GM18520 (cell line): ENCODE measurements around the gene GABRG2.
"Not testable (repeated sequence)": the region's sequence is repeated elsewhere in the genome, so short reads cannot be mapped to it uniquely, and the experiment has no call there.

Experiments used
- ATAC-seq: cut with Tn5 transposase; IDR thresholded peaks from one replicate; pipeline ENCODE4 v1.9.1; 2021; ENCODE audit not compliant: unreplicated experiment

The GABRG2 gene

DNA sequence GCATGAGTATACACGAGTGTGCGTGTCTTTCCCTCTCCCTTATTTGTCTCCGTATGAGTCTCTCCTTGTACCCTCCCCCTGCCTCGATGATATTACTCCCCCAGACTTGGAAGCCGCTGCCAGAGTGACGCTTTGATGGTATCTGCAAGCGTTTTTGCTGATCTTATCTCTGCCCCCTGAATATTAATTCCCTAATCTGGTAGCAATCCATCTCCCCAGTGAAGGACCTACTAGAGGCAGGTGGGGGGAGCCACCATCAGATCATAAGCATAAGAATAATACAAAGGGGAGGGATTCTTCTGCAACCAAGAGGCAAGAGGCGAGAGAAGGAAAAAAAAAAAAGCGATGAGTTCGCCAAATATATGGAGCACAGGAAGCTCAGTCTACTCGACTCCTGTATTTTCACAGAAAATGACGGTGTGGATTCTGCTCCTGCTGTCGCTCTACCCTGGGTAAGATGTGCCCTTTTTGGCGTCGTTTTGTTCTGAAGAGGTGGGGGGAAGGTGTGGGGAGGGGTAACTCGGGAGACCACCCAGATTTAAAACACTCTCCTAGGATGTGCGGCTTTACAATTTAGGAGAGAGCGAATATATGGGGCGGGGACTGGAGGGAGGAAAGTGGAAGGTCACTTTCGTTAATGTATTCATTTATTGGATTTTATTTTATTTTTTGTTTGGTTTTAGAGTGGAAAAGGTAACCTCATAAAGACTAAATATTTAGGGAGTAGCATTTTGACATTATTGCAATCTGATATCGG is at the start of gene GABRG2:
Gene GABRG2 (plus strand): TSS at position 119 of the 757 bp plus-strand sequence. CDS start 227 bp downstream, at position 346.
- no peak for ATAC-seq

DNA sequence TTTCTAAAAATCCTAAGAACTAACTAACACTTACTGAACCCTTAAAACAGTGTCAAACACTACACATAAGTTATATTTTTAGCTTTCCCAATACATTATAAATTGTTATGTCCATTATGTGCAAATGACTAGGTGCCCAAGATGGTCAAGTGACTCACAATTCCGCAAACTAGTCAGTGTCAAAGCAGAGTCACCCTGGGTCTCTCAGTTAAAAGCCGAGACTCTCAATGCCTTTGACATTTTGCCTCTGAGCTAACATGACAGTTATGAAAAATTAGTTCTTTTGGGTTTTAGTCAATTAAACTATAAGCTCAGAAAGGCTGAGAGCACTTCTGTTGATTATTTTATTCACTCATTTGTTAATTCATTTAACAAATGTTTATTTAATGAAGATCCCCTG is 42.3 kb upstream of the GABRG2 start:
- ATAC-seq, result no peak

DNA sequence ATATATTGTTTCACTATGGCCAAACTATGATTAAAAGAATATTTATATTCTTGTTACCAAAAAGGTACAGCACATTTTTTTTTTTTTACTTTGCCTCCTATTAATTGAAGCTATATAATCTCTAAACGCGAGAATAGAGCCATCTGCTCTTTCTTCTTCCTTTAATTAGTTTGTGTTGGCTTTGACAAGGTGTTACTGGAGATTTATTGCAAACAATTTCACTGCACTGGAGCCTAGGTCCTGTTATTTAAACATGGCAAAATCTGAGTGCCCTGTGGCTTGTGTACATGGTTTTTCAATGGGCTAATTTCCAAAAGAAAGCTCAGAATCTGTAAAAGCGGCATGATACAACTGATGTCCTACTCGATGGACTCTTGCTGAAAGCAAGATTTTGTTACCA is 40.8 kb upstream of the GABRG2 start:
- no peak for ATAC-seq

DNA sequence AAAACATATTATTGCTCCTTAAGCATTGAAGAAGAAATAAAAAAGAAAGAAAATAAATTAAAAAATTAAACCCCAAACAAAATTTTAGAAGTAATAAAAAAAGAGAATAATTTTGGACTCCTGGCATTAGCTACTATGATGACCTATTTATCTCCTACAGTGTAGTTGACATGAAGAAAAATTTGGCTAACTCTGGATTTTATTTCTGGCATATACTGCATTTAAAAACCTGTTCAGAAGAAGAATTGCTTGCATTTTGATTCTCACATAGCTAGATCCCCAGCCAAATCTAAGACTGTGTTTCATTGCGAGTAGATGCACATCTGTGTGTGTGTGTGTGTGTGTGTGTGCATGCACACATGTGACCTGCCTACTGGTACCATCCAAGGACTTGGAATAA is 30.1 kb upstream of the GABRG2 start:
- ATAC-seq, result no peak

DNA sequence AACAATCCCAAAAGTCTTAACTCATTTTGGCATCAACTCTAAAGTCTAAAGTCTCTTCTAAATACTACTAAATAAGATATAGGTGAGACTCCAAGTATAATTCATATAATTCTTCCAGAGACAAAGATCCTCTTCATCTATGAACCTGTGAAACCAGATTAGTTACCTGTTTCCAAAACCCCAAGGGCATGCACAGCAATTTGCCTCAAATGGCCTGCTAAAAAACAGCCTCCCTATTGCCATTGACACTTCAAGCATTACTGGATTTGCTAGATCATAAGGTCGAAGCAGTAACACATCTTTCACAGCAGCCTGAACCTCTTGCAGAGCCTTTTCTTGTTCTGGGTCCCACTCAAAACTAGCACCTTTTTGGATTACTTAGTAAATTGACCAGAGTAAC is 20.3 kb upstream of the GABRG2 start:
- no peak for ATAC-seq

DNA sequence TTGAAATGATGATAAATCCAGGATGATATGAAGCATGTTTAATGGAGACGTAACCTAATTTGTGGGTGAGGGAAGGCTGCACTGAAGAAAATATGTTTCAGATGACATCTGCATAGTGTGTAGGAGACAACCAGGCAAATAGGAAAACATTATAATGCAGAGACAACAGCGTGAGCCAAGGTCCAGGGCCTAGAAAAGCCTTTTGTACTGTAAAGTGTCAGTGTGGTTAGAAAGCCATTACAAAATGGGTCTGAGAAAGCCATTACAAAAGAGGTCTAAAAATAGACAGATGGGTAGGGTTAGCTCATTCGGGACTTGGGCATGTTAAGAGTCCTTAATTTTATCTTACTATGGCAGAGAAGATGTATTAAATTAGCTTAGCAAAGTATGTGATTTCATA is 14.9 kb upstream of the GABRG2 start:
- ATAC-seq, result no peak

DNA sequence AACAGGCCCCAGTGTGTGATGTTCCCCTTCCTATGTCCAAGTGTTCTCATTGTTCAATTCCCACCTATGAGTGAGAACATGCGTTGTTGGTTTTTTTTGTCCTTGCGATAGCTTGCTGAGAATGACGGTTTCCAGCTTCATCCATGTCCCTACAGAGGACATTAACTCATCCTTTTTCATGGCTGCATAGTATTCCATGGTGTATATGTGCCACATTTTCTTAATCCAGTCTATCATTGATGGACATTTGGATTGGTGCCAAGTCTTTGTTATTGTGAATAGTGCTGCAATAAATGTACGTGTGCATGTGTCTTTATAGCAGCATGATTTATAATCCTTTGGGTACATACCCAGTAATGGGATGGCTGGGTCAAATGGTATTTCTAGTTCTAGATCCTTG is 12.5 kb upstream of the GABRG2 start:
- not testable (repeated sequence) for ATAC-seq

DNA sequence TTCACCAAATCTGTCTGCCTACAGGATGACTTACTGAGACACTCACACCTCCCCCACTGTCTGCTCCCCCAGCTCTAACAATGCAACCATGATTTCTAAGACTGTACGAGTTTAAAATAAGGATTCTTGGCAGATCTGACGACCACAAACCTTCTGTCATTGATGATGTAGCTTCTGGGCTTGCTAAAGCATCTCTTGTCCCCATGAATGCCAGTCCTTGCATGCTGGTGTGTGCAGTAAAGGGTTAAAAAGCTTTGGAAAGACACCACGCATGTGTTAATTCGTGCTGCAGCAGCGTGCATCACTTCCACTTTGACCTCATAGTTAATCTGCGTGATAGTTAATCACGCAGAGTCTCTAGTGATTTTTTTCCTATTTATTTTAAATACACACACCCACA is 411 bp upstream of the GABRG2 start:
- ATAC-seq, result no peak

DNA sequence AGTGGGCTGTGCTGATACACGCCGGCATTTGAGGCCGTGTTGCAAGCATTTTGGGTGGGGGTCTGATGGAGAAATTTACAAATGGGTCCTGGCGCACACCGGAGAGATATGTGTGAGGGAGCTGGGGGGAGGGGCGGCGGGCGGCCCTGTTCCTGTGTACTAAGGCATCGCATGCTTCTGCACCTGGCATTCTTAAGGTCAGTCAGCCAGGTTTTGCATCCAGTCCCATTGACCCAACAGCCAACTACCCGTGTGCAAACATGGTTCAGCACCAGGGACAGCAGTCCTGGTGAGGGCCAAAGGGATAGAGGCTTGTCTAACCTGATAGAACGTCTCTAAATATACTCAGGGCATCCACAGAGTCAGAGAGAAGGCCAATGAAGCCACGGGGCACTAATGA is 839 bp downstream of the GABRG2 start:
- no peak for ATAC-seq

DNA sequence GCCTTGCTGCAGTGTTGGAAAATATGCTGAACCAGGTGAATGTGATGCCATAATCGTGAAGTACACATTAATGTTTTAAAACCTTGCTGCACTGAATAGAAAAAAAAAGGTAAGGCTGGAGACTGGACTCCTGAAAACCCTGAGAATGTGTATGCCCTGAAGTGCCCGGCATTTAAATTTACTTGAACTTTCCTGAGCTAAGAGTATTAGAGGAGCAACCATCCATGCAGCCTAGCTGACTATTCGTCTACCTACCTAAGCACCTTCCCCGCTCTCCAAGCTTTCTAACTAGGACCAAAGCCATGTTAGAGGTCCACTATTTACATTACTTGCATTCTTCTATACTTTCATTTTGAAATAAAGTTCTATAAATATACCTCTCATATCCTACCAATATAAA is 1.4 kb downstream of the GABRG2 start:
- no peak for ATAC-seq

DNA sequence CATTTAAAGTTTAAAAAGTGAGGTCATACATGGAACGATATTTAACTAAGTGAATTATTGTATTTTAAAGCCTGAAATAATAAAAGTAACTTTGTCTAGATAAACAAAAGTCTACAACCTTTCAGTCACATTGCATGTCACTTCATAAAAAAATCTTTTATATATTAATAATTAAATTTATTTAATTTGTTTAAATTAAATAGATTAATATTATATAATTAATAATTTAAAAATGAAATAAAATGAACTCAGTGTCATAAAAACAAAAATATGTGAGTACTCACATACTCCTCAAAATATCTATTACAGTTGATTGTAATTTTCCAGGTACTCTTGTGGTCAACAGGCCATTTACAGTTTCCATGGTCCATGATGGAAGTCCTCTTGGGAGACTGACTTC is 11.2 kb downstream of the GABRG2 start:
- ATAC-seq, result no peak

DNA sequence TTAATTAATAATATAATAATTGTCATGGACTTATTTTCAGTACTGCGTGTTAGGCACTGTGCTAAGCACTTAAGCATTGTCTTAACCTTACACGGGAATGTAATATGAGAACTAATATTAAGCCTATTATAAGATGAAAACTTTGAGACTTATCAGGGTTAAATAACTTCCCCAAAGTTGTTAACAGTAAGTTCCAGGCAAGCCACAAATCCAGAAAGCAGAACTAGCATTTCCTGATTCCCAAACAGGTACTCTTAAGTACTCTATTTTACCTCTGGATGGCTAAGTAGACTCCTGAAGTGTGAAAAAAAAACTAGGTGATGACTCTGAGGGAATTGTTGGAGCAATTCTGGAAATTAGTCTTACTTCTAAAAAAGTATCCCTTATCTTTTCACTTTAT is 23.8 kb downstream of the GABRG2 start:
- no peak for ATAC-seq

DNA sequence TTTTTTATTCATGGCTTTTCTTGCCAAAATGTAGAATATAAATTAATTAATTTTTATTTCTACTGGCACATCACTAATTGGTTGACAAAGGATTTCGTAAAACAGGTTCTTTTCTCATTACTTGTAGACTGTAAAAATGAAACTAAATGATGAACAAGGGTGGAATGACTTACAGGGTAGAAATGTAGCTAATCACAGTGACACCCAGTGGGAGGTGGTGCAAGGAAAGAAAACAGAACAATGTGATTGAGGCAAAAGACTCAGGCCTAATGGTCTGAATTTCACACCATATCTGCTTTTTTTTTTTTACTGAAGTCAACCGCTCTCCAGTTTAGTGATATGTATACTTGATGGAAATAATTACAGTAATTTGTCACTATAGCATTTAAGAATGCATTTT is 28.9 kb downstream of the GABRG2 start:
- no peak for ATAC-seq

DNA sequence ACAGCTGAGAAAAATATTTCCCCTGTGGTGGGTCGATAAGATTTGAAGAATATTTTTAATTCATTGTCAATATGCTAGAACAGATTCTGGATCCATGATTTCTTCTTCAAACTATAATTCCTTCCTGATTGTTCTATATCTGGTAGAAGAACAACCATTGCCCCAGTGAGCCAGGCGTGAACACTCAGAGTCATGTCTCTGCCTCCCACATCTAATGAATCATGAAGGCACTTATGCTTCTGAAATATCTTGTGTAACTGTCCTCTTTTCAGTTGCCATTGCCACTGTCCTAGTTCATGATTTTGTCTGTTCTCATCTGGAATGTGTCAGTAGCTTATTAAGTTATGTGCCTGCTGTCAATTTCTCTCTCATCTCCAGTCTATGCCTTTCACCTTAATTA is 40.0 kb downstream of the GABRG2 start:
- no peak for ATAC-seq

DNA sequence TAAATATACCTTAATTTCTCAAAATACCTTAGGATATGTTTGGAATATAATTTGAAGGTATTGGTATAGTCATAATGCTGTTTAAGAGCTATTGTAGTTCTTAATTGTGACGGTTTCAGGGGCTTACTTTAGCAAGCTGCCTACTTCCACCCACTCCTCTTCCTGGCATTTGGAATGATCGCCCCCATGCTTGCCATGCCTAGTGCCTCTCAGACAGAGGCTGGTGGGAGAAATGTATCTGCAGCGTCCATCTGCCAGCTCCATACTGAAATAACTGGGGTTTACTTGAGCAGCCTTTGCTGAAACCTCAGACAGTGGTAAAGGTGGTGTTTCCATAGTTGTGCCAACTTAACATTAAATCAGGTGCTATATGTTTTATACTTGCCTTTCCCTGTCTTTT is 52.2 kb downstream of the GABRG2 start:
- ATAC-seq, result no peak

DNA sequence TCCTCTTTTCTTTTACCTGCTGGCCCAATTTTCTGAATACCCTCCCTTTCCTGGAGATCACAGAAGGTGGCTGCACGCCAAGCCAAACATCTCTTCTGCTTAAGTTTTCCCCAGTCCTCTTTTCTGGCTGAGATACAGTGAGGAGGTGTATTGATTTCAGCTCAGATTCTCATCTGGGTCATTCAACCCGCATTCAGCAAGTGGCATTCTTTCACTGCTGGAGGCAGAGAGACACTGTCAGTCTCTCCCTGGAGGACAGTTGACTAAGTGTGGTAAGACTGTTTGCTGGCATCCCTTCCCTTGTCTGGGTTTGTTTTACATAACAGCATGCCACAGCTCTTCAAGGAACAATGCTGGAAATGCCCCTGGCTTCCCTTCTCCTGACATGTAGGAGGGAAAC is 60.5 kb downstream of the GABRG2 start:
- no peak for ATAC-seq

DNA sequence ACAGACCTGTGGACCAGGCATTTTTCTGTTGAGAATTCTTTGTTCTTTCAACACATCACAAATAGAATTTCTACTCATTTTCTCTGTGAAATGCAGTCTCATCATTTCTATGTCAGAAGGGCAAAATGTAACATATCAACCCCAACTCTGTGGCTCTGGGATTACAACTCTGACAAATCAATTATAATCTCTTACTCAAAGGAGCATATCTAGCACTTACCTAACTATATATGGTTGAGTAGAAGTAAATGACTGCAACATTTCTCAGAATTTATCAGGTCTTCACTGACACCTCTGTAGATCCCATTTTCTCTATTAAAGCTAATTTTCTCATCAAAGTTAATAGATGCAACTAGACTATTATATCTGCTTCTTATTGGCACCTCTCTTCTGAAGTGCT is 64.8 kb downstream of the GABRG2 start:
- no peak for ATAC-seq

DNA sequence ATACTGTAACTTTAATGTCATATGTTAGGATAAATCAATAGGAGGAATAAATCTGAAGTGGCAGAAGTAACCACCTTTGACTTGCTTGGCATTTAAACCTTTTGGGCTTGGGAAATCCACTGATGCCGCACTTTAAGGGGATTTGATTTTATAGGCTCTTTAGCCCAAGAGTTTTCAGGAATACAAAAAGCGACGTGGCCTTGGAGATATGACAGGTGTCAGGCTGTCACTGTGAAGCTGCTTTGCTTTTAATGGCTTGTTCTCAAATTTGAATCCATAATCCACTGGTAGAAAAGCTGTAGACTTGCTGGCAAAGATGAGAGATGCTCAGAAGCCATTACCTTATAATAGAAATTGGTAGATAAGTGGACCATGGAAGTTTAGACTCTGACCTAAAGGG is 71.6 kb downstream of the GABRG2 start:
- ATAC-seq, result no peak

DNA sequence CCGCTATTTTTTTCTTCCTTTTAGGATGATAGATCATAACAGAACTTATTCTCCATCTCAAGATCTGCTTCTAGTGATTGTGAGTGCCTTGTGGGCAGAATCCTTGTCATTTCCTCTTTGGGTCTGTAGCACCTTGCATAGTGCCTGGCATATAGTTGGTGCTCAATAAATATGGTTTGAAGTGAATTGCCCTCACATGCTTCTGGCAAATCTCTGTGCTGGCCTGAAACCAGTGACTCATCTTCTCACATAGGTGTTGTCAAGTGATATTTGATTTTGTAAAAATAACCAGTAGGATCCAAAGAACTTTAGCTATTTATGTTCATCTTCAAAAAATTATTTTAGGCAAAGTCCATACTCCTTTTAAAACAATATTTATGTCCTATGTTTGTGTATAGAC is 86.7 kb downstream of the GABRG2 start:
- ATAC-seq, result no peak

DNA sequence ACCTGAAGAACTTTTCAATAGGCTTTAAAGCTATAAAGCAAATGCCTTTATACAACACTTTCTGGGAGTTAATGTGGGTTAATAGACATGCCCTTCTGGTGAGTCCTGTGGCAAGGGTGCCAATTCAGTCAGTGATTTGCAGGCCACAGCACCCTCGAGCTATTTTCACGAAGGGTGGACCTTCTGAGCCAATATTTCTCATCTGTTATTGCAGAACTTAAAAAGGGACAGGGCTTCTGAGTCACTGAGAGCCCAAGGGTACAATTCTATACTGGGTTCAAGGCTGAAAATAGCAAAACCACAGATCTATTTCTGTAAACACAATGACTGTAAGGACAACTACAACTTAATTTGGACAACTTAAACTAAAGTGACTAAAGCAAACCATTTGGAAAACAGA is 92.8 kb downstream of the GABRG2 start:
- no peak for ATAC-seq

DNA sequence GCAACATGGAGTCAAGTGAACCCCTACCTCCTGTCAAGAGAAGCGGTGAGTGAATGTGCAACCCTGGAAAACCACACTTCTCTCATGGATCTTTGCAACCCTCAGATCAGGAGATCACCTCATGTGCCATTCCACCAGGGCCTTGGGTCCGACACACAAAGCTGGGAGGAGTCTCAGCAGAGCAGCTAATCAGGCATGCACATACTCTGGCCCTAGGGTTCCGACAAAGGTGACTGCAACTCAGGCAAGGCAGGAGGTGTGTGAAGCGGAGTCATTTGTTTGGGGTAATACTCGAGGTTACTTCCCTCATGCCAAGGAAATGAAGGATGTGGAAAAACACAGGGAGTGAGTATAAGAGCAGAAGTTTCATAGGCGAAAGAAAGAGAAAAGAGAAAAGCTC is 96.1 kb downstream of the GABRG2 start:
- no peak for ATAC-seq

DNA sequence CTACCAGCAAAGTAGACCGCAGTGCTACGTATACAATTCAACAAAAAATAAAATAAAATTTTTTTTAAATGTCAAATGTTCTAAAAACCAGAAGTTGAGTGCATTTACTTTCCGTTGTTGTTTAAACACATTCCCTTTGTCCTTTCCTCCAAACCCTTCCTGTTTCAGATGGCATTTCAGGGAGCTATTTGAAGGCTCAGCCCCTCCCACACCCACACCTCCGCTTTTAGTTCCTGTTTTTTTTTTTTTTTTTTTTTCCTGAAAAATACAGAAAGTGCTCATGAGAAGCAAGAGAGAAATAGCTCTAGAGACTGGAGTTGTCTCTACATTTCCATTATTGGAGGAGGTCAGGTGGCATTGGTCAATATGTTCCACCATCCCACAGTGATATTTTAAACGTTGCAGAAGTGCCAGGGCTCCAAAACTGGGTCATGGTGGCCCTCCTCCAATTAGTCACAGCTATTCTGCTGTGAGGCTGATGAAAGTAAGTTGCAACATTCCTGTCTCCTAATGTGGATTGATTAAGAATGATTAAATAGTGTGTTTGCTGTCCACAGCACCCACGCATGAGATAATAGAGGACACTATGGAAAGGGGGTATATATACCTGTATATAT is 106.9 kb downstream of the GABRG2 start:
- ATAC-seq, result no peak

DNA sequence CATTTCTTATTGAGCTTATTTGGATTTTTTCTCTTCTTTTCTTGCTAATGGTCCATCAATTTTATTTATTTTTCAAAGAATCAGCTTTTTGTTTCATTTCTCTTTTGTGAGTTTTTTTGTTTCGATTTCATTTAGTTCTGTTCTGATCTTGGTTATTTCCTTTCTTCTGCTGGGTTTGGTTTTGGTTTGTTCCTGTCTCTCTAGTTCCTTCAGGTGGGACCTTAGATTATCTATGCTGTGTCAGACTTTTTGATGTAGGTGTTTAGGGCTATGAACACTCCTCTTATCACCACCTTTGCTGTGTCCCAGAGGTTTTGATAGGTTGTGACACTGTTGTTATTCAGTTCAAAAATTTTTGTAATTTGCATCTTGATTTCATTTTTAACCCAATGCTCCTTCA is 119.8 kb downstream of the GABRG2 start:
- no peak for ATAC-seq
